HepG2 (cell line): ENCODE measurements around the gene TSPYL1.

ENCODE experiments used
- CREB3 ChIP-seq: sonication (generic); formaldehyde crosslinking; IDR thresholded peaks from 2 replicates; pipeline ENCODE4 v1.5.0; 2020; ENCODE audit warnings: missing genetic modification reagents
- CREBL2 ChIP-seq: sonication (generic); formaldehyde crosslinking; IDR thresholded peaks from 2 replicates; pipeline ENCODE4 v1.8.1; 2023; ENCODE audit warnings: missing genetic modification reagents, mild to moderate bottlenecking, borderline replicate concordance
- CTCF ChIP-seq: sonication (generic); formaldehyde crosslinking; IDR thresholded peaks from 2 replicates; pipeline ENCODE4 v1.5.0; 2020; ENCODE audit warnings: mild to moderate bottlenecking, missing genetic modification reagents, moderate library complexity
- FOXA3 ChIP-seq: IDR thresholded peaks from 2 replicates; pipeline ENCODE4 v1.6.1; 2016; ENCODE audit warnings: missing genetic modification reagents, missing compliant biosample characterization
- NFAT5 ChIP-seq: sonication (generic); formaldehyde crosslinking; IDR thresholded peaks from 2 replicates; pipeline ENCODE4 v1.4.0; 2020; ENCODE audit warnings: missing genetic modification reagents
- RAD21 ChIP-seq: fragments of 450-650 bp; formaldehyde crosslinking; IDR thresholded peaks from 2 replicates; pipeline ENCODE4 v1.5.0; 2020; ENCODE audit warnings: mild to moderate bottlenecking
- REST ChIP-seq, 2 experiments: IDR thresholded peaks; 2 replicates each; pipeline ENCODE4 v1.6.1; 2011 to 2012; ENCODE audit warnings: low read length in 2 of 2, borderline replicate concordance in 1 of 2, low read depth in 1 of 2, mild to moderate bottlenecking in 1 of 2, moderate library complexity in 1 of 2
- TAF1 ChIP-seq: sonication (generic); formaldehyde crosslinking; IDR thresholded peaks from 2 replicates; pipeline ENCODE4 v1.4.0; 2020; ENCODE audit warnings: missing genetic modification reagents
- ZGPAT ChIP-seq: IDR thresholded peaks from 2 replicates; pipeline ENCODE4 v1.6.1; 2016; ENCODE audit warnings: mild to moderate bottlenecking
- ZNF562 ChIP-seq: sonication (generic); formaldehyde crosslinking; IDR thresholded peaks from 2 replicates; pipeline ENCODE4 v1.8.0; 2022; ENCODE audit warnings: missing genetic modification reagents, borderline replicate concordance
- ZSCAN20 ChIP-seq: sonication (generic); formaldehyde crosslinking; IDR thresholded peaks from 2 replicates; pipeline ENCODE4 v1.4.0; 2020; ENCODE audit warnings: missing genetic modification reagents, mild to moderate bottlenecking, borderline replicate concordance

- TF ChIP-seq TAF1 (CRISPR knock-in tag) = no peak
- no peak for TF ChIP-seq FOXA3 (CRISPR knock-in tag)
- TF ChIP-seq CREBL2 = no peak
- no peak for TF ChIP-seq CTCF (CRISPR knock-in tag)
- no peak for TF ChIP-seq ZGPAT (CRISPR knock-in tag)
- no peak for TF ChIP-seq NFAT5 (CRISPR knock-in tag)
- no peak for TF ChIP-seq REST (IDR thresholded peaks at IDR 0.05; ENCODE audit: borderline replicate concordance in 1 of 2, low read depth in 1 of 2, low read length in 2 of 2)
- TF ChIP-seq ZSCAN20 (CRISPR knock-in tag) = no peak
- no peak for TF ChIP-seq RAD21
- TF ChIP-seq ZNF562 (CRISPR knock-in tag) = no peak
- no peak for TF ChIP-seq CREB3 (CRISPR knock-in tag)
These were observed 41.6 kb downstream of the TSPYL1 start for GRCh38 chr6:116238083-116238482.
